NB4 (cell line): Measurements from ENCODE around the gene SVIL.

ENCODE experiments used
- DNase-seq: peaks from one replicate; pipeline ENCODE4 v3.0.0; 2010; ENCODE audit warnings: low read depth
- H3K4me3 ChIP-seq: one replicate; pipeline ENCODE4 v1.5.1; 2011; ENCODE audit warnings: mild to moderate bottlenecking, low read depth, low read length, moderate library complexity
- MAX ChIP-seq: IDR thresholded peaks from 2 replicates; pipeline ENCODE4 v1.6.1; 2011; ENCODE audit warnings: low read depth, low read length
- MYC ChIP-seq: IDR thresholded peaks from 2 replicates; pipeline ENCODE4 v1.6.1; 2011; ENCODE audit warnings: low read depth, low read length
- POLR2A ChIP-seq: IDR thresholded peaks from 2 replicates; pipeline ENCODE4 v1.6.1; 2011; ENCODE audit warnings: mild to moderate bottlenecking; ENCODE audit not compliant: insufficient read length; ENCODE audit errors: extremely low read depth
- TF ChIP-seq, protein P1 (sequence below): IDR thresholded peaks from one replicate; pipeline ENCODE4 v1.5.1; 2012; ENCODE audit warnings: low read depth, low read length

The SVIL gene

GRCh38 chr10:29530112-29530976 is 104.4 kb downstream of the SVIL start:
- H3K4me3 ChIP-seq: no peak overlapping the region
- DNase-seq: no peak
- no peak for TF ChIP-seq MAX
- no peak for TF ChIP-seq POLR2A
- no peak for TF ChIP-seq MYC
- TF ChIP-seq, protein P1, sequence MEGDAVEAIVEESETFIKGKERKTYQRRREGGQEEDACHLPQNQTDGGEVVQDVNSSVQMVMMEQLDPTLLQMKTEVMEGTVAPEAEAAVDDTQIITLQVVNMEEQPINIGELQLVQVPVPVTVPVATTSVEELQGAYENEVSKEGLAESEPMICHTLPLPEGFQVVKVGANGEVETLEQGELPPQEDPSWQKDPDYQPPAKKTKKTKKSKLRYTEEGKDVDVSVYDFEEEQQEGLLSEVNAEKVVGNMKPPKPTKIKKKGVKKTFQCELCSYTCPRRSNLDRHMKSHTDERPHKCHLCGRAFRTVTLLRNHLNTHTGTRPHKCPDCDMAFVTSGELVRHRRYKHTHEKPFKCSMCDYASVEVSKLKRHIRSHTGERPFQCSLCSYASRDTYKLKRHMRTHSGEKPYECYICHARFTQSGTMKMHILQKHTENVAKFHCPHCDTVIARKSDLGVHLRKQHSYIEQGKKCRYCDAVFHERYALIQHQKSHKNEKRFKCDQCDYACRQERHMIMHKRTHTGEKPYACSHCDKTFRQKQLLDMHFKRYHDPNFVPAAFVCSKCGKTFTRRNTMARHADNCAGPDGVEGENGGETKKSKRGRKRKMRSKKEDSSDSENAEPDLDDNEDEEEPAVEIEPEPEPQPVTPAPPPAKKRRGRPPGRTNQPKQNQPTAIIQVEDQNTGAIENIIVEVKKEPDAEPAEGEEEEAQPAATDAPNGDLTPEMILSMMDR: no peak

GRCh38 chr10:29529146-29529545 is 105.6 kb downstream of the SVIL start:
- TF ChIP-seq MAX: no peak
- no peak for TF ChIP-seq MYC
- TF ChIP-seq, protein P1: no peak
- TF ChIP-seq POLR2A: no peak
- DNase-seq: no peak
- H3K4me3 ChIP-seq: no peak overlapping the region

GRCh38 chr10:29525762-29526161 is 109.0 kb downstream of the SVIL start:
- no peak for DNase-seq
- no peak overlapping the region for H3K4me3 ChIP-seq
- TF ChIP-seq, protein P1: no peak
- no peak for TF ChIP-seq POLR2A

DNA sequence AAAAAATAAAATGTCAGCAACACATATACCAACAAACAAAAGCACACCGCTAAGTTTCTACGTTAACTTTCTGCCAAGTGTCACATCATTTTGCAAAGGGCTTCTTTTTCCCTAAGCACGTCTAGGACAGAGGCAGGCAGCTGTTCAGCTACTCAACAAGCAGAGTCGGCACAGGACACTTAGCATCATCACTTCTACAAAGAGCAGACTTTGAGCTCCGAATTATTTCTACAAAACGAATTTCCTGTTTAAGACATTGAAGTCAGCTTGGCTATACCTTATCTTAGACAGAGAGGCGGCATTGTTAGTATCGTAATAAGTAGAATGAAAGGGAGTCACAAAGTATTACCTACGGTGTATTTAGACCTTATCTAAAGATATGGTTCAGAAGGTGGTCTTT is 110.1 kb downstream of the SVIL start:
- TF ChIP-seq MAX (no peak), POLR2A (no peak), MYC (no peak)
- TF ChIP-seq, protein P1: no peak
- H3K4me3 ChIP-seq: no peak overlapping the region
- no peak for DNase-seq

- TF ChIP-seq MYC (no peak), MAX (no peak), POLR2A (no peak)
- TF ChIP-seq, protein P1: no peak
- no peak for DNase-seq
- no peak overlapping the region for H3K4me3 ChIP-seq
These were observed 110.5 kb downstream of the SVIL start for GRCh38 chr10:29524294-29524693.

DNA sequence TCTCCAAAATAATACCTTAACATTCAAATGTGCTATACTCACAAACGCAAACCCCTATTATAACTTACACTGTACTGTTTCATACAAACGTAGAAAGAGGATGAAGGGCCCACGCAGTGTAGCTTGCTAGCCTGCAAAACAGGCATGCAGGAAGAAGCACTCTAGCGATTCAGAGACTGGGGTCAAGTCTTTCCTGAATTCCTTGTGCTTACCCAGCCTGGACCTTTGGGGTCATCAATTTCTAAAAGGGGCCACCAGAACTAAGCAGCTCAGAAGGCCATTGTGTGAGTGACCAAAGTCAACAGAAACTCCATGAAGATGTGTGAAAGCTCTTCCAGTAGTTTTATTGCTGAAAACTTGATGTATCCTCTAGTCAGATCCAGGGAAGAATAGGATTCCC is 111.9 kb downstream of the SVIL start:
- DNase-seq: no peak
- H3K4me3 ChIP-seq: no peak overlapping the region
- TF ChIP-seq POLR2A (no peak), MAX (no peak), MYC (no peak)
- TF ChIP-seq, protein P1: no peak
